Spleen (tissue), 11 donors: ENCODE measurements around the gene ZNF700. TPM values are rescaled to one million over a fixed set of nuclear protein-coding genes. Genes with fewer than 3 reads are reported as not detected.
A peak's percentile ranks its signal among the peaks of the same experiment; 100 is the strongest.
"Not testable (repeated sequence)": the region's sequence is repeated elsewhere in the genome, so short reads cannot be mapped to it uniquely, and the experiment has no call there.

Experiments used
- DNase-seq: peaks from one replicate; pipeline ENCODE4 v3.0.0-alpha.2; 2020
- H3K27ac ChIP-seq, 8 donors: fragments of 200-600 bp; sonication (generic) in 7 of 8; 1 replicate in 4 of 8; 2 replicates in 4 of 8; pipeline versions ENCODE4 v1.5.0 to v1.8.0; 2016 to 2021; ENCODE audit warnings: inconsistent platforms in 4 of 8, mild to moderate bottlenecking in 4 of 8, moderate library complexity in 1 of 8
- H3K27me3 ChIP-seq, 7 donors: fragments of 200-600 bp; sonication (generic) in 6 of 7; replicated peaks in 1 of 7; 1 replicate in 4 of 7; 2 replicates in 3 of 7; pipeline versions ENCODE4 v1.5.0 to v1.8.0; 2016 to 2021; ENCODE audit warnings: inconsistent platforms in 3 of 7, mild to moderate bottlenecking in 1 of 7
- H3K36me3 ChIP-seq, 6 donors: fragments of 200-600 bp; sonication (generic) in 5 of 6; 1 replicate in 4 of 6; 2 replicates in 2 of 6; pipeline versions ENCODE4 v1.5.0 to v1.8.0; 2016 to 2021; ENCODE audit warnings: inconsistent platforms in 2 of 6
- H3K4me1 ChIP-seq, 6 donors: fragments of 200-600 bp; sonication (generic) in 5 of 6; 1 replicate in 3 of 6; 2 replicates in 3 of 6; pipeline versions ENCODE4 v1.5.0 to v1.8.0; 2016 to 2021; ENCODE audit warnings: inconsistent platforms in 3 of 6
- H3K4me3 ChIP-seq, 8 donors: fragments of 200-600 bp; sonication (generic) in 7 of 8; 1 replicate in 4 of 8; 2 replicates in 4 of 8; pipeline versions ENCODE4 v1.5.0 to v1.8.0; 2016 to 2021; ENCODE audit warnings: inconsistent platforms in 4 of 8, mild to moderate bottlenecking in 4 of 8, moderate library complexity in 2 of 8
- H3K9me3 ChIP-seq, 8 donors: fragments of 200-600 bp; sonication (generic) in 7 of 8; 1 replicate in 4 of 8; 2 replicates in 4 of 8; pipeline versions ENCODE4 v1.5.0 to v1.8.0; 2016 to 2021; ENCODE audit warnings: inconsistent platforms in 4 of 8
- CTCF ChIP-seq, 11 experiments: fragments of 200-600 bp in 7 of 11; fragments of 450-650 bp in 4 of 11; sonication (generic) in 4 of 11; IDR thresholded peaks in 8 of 11; conservative IDR thresholded peaks in 3 of 11; 1 replicate in 7 of 11; 2 replicates in 4 of 11; pipeline versions ENCODE4 v1.4.0 to v1.8.0; 2016 to 2021; ENCODE audit warnings: antibody characterized with exemption in 11 of 11, inconsistent platforms in 4 of 11, mild to moderate bottlenecking in 1 of 11
- POLR2A ChIP-seq, 3 donors: fragments of 450-650 bp; IDR thresholded peaks; one replicate each; pipeline ENCODE4 v1.5.1; 2017; ENCODE audit warnings: antibody characterized with exemption in 3 of 3, mild to moderate bottlenecking in 1 of 3
- POLR2AphosphoS5 ChIP-seq, 3 donors: sonication (generic); formaldehyde crosslinking; IDR thresholded peaks; one replicate each; pipeline ENCODE4 v1.5.1; 2017; ENCODE audit warnings: antibody characterized with exemption in 3 of 3
- WGBS, 5 donors: extraction: QIAGEN DNeasy Blood & Tissue Kit in 3 of 5; methylation state at CpG; one replicate each; pipeline versions ENCODE4 v1.1.5 to v1.1.7; 2013 to 2018; 5-methylcytosine and 5-hydroxymethylcytosine counted together
- intact Hi-C: fragments of 100-400 bp; cut with DNase I; formaldehyde crosslinking; loops from one replicate; pipeline ENCODE4 v1.15.0; 2023; ENCODE audit warnings: low total_unique reads
- polyA plus RNA-seq, 3 donors: library from polyadenylated mRNA; stranded (reverse); fragments of 200-250 nt; gene quantifications; one replicate each; pipeline ENCODE4 v1.2.1, GENCODE V29; 2013
- total RNA-seq, 7 donors: library from RNA; depleted of rRNA in 3 of 7; stranded (reverse); fragments of >200 nt in 3 of 7; fragmentation: NEBNext Ultra II Directional in 4 of 7; extraction: Animal tissue kit (Norgen Biotek cat#: 25700) in 4 of 7; gene quantifications; one replicate each; pipeline versions ENCODE4 v1.1.0 to v1.2.1, GENCODE V29; 2016 to 2021
- donor health status: healthy with polysubstance abuse.
- donor health status: DM: no; HTN: no; CAD: no; lungs with moderate emphysema.
- donor health status: DM: no; HTN: no; CAD: no.
- donor health status: Bipolar disorder and iron deficiency.
- donor health status: healthy.
- donor health status: DM: no; HTN: no; CAD: no.
- donor health status: DM: yes; HTN: yes; CAD: no.

ZNF700 gene
- total and polyA plus RNA-seq, 10 donors, result 12.2 to 34.0 (median 24.3) TPM

- H3K4me1 ChIP-seq, result peaks cover 5 to 80% (median 49%) of the 10 kb centered on the region in 6 donors
- no peak overlapping the region for H3K27ac ChIP-seq
- no peaks in the 10 kb centered on the region for H3K27me3 ChIP-seq
- H3K36me3 ChIP-seq, result peaks cover 0 to 26% (median 2%) of the 10 kb centered on the region in 6 donors
- H3K9me3 ChIP-seq, result no peaks in the 10 kb centered on the region
- TF ChIP-seq POLR2AphosphoS5 (IDR thresholded peaks at IDR 0.05), result no peak
- TF ChIP-seq CTCF (IDR thresholded peaks at IDR 0.05 in 8 of 11, conservative IDR thresholded peaks at IDR 0.05 in 3 of 11), result no peak
- TF ChIP-seq POLR2A (IDR thresholded peaks at IDR 0.05), result no peak
- DNase-seq, result no peak
- H3K4me3 ChIP-seq, result no peak overlapping the region
- WGBS, 5 donors, result 84 to 95% (median 92%) methylated on average over 3 of the region's 3 CpGs
- intact Hi-C loops, result loop anchor here (5.0 kb wide), 1 partner anchor 60 kb away; no protein-coding TSS in a partner anchor
Observed at GRCh38 chr19:11927227-11927626, 2.3 kb downstream of the ZNF700 start.

GRCh38 chr19:11931051-11931450 is 6.1 kb downstream of the ZNF700 start:
- Histone ChIP-seq H3K36me3 (peaks cover 0 to 57% (median 2%) of the 10 kb centered on the region in 6 donors), H3K4me3 (no peak overlapping the region), H3K27ac (peak overlapping the region in 1 of 8 donors; percentile 14), H3K27me3 (no peaks in the 10 kb centered on the region), H3K4me1 (peaks cover 2 to 55% (median 32%) of the 10 kb centered on the region in 6 donors), H3K9me3 (peaks cover 0 to 37% (median 29%) of the 10 kb centered on the region in 8 donors)
- intact Hi-C loops, result no loop called here
- 51 to 63% (median 60%) methylated on average over 3 of the region's 3 CpGs for WGBS, 5 donors
- no peak for DNase-seq
- no peak for TF ChIP-seq POLR2A (IDR thresholded peaks at IDR 0.05)

GRCh38 chr19:11931513-11931912 is 6.6 kb downstream of the ZNF700 start:
- intact Hi-C loops, result no loop called here
- Histone ChIP-seq H3K27me3 (no peaks in the 10 kb centered on the region), H3K27ac (no peak overlapping the region), H3K4me1 (peaks cover 0 to 51% (median 27%) of the 10 kb centered on the region in 6 donors), H3K4me3 (no peak overlapping the region), H3K9me3 (peaks cover 0 to 41% (median 34%) of the 10 kb centered on the region in 8 donors), H3K36me3 (peaks cover 0 to 57% (median 2%) of the 10 kb centered on the region in 6 donors)
- WGBS, 5 donors, result 94 to 99% (median 97%) methylated on average over 3 of the region's 3 CpGs
- DNase-seq, result no peak
- no peak for TF ChIP-seq POLR2A (IDR thresholded peaks at IDR 0.05)
- TF ChIP-seq CTCF (IDR thresholded peaks at IDR 0.05 in 8 of 11, conservative IDR thresholded peaks at IDR 0.05 in 3 of 11), result no peak
- TF ChIP-seq POLR2AphosphoS5 (IDR thresholded peaks at IDR 0.05), result no peak

GRCh38 chr19:11935829-11936228 is 10.9 kb downstream of the ZNF700 start:
- intact Hi-C loops, H3K27ac ChIP-seq: not testable (repeated sequence)

GRCh38 chr19:11938383-11938782 is 13.5 kb downstream of the ZNF700 start:
- DNase-seq, H3K4me3 ChIP-seq, H3K27ac ChIP-seq, intact Hi-C loops, H3K27me3 ChIP-seq, H3K4me1 ChIP-seq: not testable (repeated sequence)
- peaks cover 28 to 99% (median 94%) of the 10 kb centered on the region in 8 donors for H3K9me3 ChIP-seq
- whole genome bisulfite sequencing, 5 donors, result 95 to 100% (median 97%) methylated on average over 3 of the region's 3 CpGs
- H3K36me3 ChIP-seq, result peaks cover 13 to 81% (median 39%) of the 10 kb centered on the region in 6 donors

More at GRCh38 chr19:11935829-11936228, 10.9 kb downstream of the ZNF700 start:
- 93 to 100% (median 98%) methylated on average over 3 of the region's 3 CpGs for WGBS, 5 donors
- Histone ChIP-seq H3K36me3 (peaks cover 5 to 70% (median 18%) of the 10 kb centered on the region in 6 donors), H3K4me1 (peaks cover 0 to 16% (median 10%) of the 10 kb centered on the region in 6 donors), H3K9me3 (peaks cover 8 to 83% (median 73%) of the 10 kb centered on the region in 8 donors)
- not testable (repeated sequence) for H3K4me3 ChIP-seq, H3K27me3 ChIP-seq, DNase-seq
